Stimulated activated naive CD4-positive, alpha-beta T cell treated with Interleukin-2 at 50 U/mL for 16 hours (primary cell): ENCODE results near the gene GULP1.

Experiments used
- DNase-seq: peaks from one replicate; lab custom pipeline; 2025; lab: John Stamatoyannopoulos, UW

GULP1 gene

GRCh38 chr2:188322569-188323551 is 31.2 kb downstream of the GULP1 start:
- no peak for DNase-seq

- no peak for DNase-seq
These were observed 32.4 kb downstream of the GULP1 start for GRCh38 chr2:188324067-188324466.

- DNase-seq, result no peak
These were observed 34.6 kb downstream of the GULP1 start for GRCh38 chr2:188326290-188326668.

- no peak for DNase-seq
These were observed 35.1 kb downstream of the GULP1 start for GRCh38 chr2:188326669-188327301.

- no peak for DNase-seq
These were observed 36.0 kb downstream of the GULP1 start for GRCh38 chr2:188327518-188328213.

- no peak for DNase-seq
These were observed 36.7 kb downstream of the GULP1 start for GRCh38 chr2:188328419-188328818.

- DNase-seq, result no peak
These were observed 38.8 kb downstream of the GULP1 start for GRCh38 chr2:188330316-188331053.

GRCh38 chr2:188332619-188333018 is 40.9 kb downstream of the GULP1 start:
- DNase-seq, result no peak

- no peak for DNase-seq
These were observed 42.3 kb downstream of the GULP1 start for GRCh38 chr2:188333751-188334524.

GRCh38 chr2:188338463-188338862 is 46.8 kb downstream of the GULP1 start:
- no peak for DNase-seq

GRCh38 chr2:188340257-188340656 is 48.6 kb downstream of the GULP1 start:
- DNase-seq, result no peak

- DNase-seq, result no peak
These were observed 53.3 kb downstream of the GULP1 start for GRCh38 chr2:188345020-188345419.

GRCh38 chr2:188345426-188345825 is 53.8 kb downstream of the GULP1 start:
- no peak for DNase-seq

- DNase-seq, result no peak
These were observed 54.3 kb downstream of the GULP1 start for GRCh38 chr2:188345831-188346458.

- no peak for DNase-seq
These were observed 57.3 kb downstream of the GULP1 start for GRCh38 chr2:188349019-188349418.

- no peak for DNase-seq
These were observed 61.6 kb downstream of the GULP1 start for GRCh38 chr2:188353282-188353681.

GRCh38 chr2:188360485-188361263 is 69.0 kb downstream of the GULP1 start:
- no peak for DNase-seq

- DNase-seq, result no peak
These were observed 72.5 kb downstream of the GULP1 start for GRCh38 chr2:188364033-188364630.

- DNase-seq, result no peak
These were observed 73.5 kb downstream of the GULP1 start for GRCh38 chr2:188365058-188365641.
